K562 (cell line): ENCODE results near the gene GANAB. TPM values are rescaled to one million over a fixed set of nuclear protein-coding genes. Genes with fewer than 3 reads are reported as not detected.

Source experiments
- ARID1B ChIP-seq: fragments of 450-650 bp; IDR thresholded peaks from 2 replicates; pipeline ENCODE4 v1.6.1; 2016; ENCODE audit warnings: antibody characterized with exemption, mild to moderate bottlenecking, inconsistent platforms
- CC2D1A ChIP-seq: fragments of 450-650 bp; IDR thresholded peaks from 2 replicates; pipeline ENCODE4 v1.6.1; 2017; ENCODE audit warnings: mild to moderate bottlenecking
- ETV1 ChIP-seq: fragments of 450-650 bp; conservative IDR thresholded peaks from 2 replicates; pipeline ENCODE4 v1.6.1; 2016; ENCODE audit warnings: missing genetic modification characterization, control low read depth, low read depth, missing compliant biosample characterization
- HCFC1 ChIP-seq: IDR thresholded peaks from 2 replicates; pipeline ENCODE4 v1.6.1; 2012; ENCODE audit warnings: low read depth, low read length, improper control_type of control experiment
- JUND ChIP-seq, 2 experiments: IDR thresholded peaks; 2 replicates in 1 of 2; 3 replicates in 1 of 2; pipeline ENCODE4 v1.6.1; 2011; ENCODE audit warnings: borderline replicate concordance in 2 of 2, low read depth in 2 of 2, low read length in 2 of 2, improper control_type of control experiment in 1 of 2, missing biosample characterization in 1 of 2, missing genetic modification characterization in 1 of 2, missing genetic modification reagents in 1 of 2
- LEF1 ChIP-seq: fragments of 450-650 bp; IDR thresholded peaks from 2 replicates; pipeline ENCODE4 v1.6.1; 2016; ENCODE audit warnings: mild to moderate bottlenecking
- MEIS2 ChIP-seq: fragments of 450-650 bp; IDR thresholded peaks from 2 replicates; pipeline ENCODE4 v1.6.1; 2014; ENCODE audit warnings: mild to moderate bottlenecking; ENCODE audit not compliant: partially characterized antibody
- MXI1 ChIP-seq: IDR thresholded peaks from 2 replicates; pipeline ENCODE4 v1.6.1; 2011; ENCODE audit warnings: low read depth, mild to moderate bottlenecking, improper control_type of control experiment, low read length
- RNF219 ChIP-seq: fragments of 250-450 bp; sonication (Bioruptor Pico); IDR thresholded peaks from 2 replicates; pipeline ENCODE4 v1.5.0; 2022; ENCODE audit warnings: mild to moderate bottlenecking
- SREBF2 ChIP-seq: sonication (generic); formaldehyde crosslinking; IDR thresholded peaks from 2 replicates; pipeline ENCODE4 v1.4.0; 2020; ENCODE audit warnings: mild to moderate bottlenecking, missing genetic modification reagents
- ZHX1 ChIP-seq: fragments of 150-350 bp; conservative IDR thresholded peaks from 2 replicates; pipeline ENCODE4 v1.6.1; 2014; ENCODE audit warnings: low read length
- ZNF324 ChIP-seq: fragments of 250-450 bp; sonication (Bioruptor Pico); IDR thresholded peaks from 2 replicates; pipeline ENCODE4 v1.4.0; 2020; ENCODE audit warnings: mild to moderate bottlenecking
- ZNF41 ChIP-seq: fragments of 250-450 bp; sonication (Bioruptor Pico); conservative IDR thresholded peaks from 2 replicates; pipeline ENCODE4 v1.4.0; 2020; ENCODE audit warnings: mild to moderate bottlenecking
- polyA plus RNA-seq, 8 experiments: library from polyadenylated mRNA; depleted of rRNA in 4 of 8; stranded (reverse) in 5 of 8; unstranded in 3 of 8; fragments of >200 nt; fragmentation: Nextera tagmentation in 2 of 8; fragmentation: Illumina TruSeq in 1 of 8; extraction: Ambion mirVana in 2 of 8; extraction: Trizol in 1 of 8; gene quantifications; 2 replicates each; pipeline versions ENCODE4 v1.2.1 to v1.2.3, GENCODE V29; 2011 to 2014; ENCODE audit warnings: inconsistent platforms in 1 of 8, missing spikeins in 1 of 8
- total RNA-seq, 7 experiments: library from RNA; depleted of rRNA in 6 of 7; stranded (reverse); fragments of >200 nt in 6 of 7; fragmentation: Illumina TruSeq in 2 of 7; extraction: Trizol in 2 of 7; gene quantifications; 2 replicates each; pipeline versions ENCODE4 v1.2.1 to v1.2.3, GENCODE V29; 2011 to 2021; ENCODE audit warnings: low replicate concordance in 1 of 7
- TF ChIP-seq, protein P1 (sequence below), 2 experiments: fragments of 450-650 bp; formaldehyde crosslinking in 1 of 2; IDR thresholded peaks; 2 replicates each; pipeline versions ENCODE4 v1.4.0 to v1.6.1; 2014 to 2020; ENCODE audit warnings: mild to moderate bottlenecking in 2 of 2, borderline replicate concordance in 1 of 2, low read depth in 1 of 2

The GANAB gene
- total and polyA plus RNA-seq, 9 of the 15 experiments (the other 6 are each of a cell fraction or from before 2014, with no cell fraction given) = 6.5 to 284 (median 161) TPM

DNA sequence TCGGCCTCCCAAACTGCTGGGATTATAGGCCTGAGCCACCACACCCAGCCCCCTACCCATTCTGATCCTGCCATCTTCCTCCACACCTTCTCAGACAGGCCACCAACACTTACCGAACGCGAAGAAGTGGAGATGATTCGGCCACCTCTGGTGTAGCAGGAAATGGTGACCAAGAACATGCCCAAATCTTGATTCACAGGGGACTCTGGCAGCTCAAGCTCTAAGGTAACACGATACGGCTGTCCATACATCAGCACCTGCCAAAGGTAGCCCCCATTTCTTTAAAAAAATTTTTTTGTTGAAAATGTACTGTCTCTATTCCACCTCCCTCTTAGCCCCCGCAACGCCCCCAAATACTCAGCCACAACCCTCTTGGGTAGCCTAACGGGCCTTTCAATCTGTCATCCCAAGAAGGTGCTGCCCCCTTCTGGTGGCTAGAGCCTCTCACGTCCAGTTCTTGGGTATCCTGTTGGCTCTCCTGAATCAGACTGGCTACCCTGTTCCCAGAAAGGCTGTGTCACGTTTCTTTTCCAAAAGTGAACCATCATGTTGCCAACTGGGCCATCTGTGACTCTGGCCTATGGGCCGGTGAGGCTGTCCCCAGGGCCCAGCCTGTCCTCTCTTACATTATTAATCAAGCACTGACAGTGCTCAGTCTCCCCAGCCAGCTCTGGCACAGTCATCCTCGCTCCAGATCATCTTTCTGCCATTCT lies 48.2 kb upstream of the GANAB start (continued):
- TF ChIP-seq ZHX1 (no peak), JUND (IDR thresholded peaks at IDR 0.05; ENCODE audit: borderline replicate concordance, low read depth, low read length) (0 out of 2 replicates have a peak, but pooled peaks have one; percentile 13), JUND (tag; IDR thresholded peaks at IDR 0.05; ENCODE audit: borderline replicate concordance, low read depth, low read length) (peak; percentile 47; the same call in 1 of the 3 replicates), ETV1 (tag) (no peak), ZNF41 (CRISPR knock-in tag) (no peak), SREBF2 (CRISPR knock-in tag) (no peak), MXI1 (no peak), RNF219 (CRISPR knock-in tag) (no peak), HCFC1 (no peak), MEIS2 (peak; percentile 37), LEF1 (no peak), ZNF324 (no peak), CC2D1A (peak; percentile 51; the same call in 1 of the 2 replicates), ARID1B (no peak)
- TF ChIP-seq, protein P1, sequence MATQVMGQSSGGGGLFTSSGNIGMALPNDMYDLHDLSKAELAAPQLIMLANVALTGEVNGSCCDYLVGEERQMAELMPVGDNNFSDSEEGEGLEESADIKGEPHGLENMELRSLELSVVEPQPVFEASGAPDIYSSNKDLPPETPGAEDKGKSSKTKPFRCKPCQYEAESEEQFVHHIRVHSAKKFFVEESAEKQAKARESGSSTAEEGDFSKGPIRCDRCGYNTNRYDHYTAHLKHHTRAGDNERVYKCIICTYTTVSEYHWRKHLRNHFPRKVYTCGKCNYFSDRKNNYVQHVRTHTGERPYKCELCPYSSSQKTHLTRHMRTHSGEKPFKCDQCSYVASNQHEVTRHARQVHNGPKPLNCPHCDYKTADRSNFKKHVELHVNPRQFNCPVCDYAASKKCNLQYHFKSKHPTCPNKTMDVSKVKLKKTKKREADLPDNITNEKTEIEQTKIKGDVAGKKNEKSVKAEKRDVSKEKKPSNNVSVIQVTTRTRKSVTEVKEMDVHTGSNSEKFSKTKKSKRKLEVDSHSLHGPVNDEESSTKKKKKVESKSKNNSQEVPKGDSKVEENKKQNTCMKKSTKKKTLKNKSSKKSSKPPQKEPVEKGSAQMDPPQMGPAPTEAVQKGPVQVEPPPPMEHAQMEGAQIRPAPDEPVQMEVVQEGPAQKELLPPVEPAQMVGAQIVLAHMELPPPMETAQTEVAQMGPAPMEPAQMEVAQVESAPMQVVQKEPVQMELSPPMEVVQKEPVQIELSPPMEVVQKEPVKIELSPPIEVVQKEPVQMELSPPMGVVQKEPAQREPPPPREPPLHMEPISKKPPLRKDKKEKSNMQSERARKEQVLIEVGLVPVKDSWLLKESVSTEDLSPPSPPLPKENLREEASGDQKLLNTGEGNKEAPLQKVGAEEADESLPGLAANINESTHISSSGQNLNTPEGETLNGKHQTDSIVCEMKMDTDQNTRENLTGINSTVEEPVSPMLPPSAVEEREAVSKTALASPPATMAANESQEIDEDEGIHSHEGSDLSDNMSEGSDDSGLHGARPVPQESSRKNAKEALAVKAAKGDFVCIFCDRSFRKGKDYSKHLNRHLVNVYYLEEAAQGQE (IDR thresholded peaks at IDR 0.05; ENCODE audit: borderline replicate concordance) = peak; percentile 79
- TF ChIP-seq, protein P1 (CRISPR knock-in tag; IDR thresholded peaks at IDR 0.05; ENCODE audit: low read depth) = no peak
